Measurements from ENCODE around the gene CD5L. TPM values are rescaled to one million over a fixed set of nuclear protein-coding genes. Genes with fewer than 3 reads are reported as not detected.

CD5L gene
- polyA plus RNA-seq, 1 donor (not counting 4 experiments of a cell fraction or from before 2014, with no cell fraction given): not detected

GRCh38 chr1:157782931-157783330 is 58.7 kb downstream of the CD5L start:
- H3K9me3 ChIP-seq (ENCODE audit: control insufficient read depth, low read depth, low read length): no peaks in the 10 kb centered on the region
- no peaks in the 10 kb centered on the region for H3K27me3 ChIP-seq (ENCODE audit: control insufficient read depth, extremely low read depth, insufficient read depth, low read length)
- no peak for DNase-seq (ENCODE audit: low read depth, low spot score)
- H3K27ac ChIP-seq (ENCODE audit: control insufficient read depth, insufficient read depth, low read length): no peak overlapping the region
- no peak overlapping the region for H3K4me3 ChIP-seq (ENCODE audit: control insufficient read depth in 2 of 3, extremely low read depth in 1 of 3, insufficient read depth in 2 of 3, low read depth in 1 of 3, low read length in 3 of 3)
- H3K4me2 ChIP-seq (ENCODE audit: control insufficient read depth, extremely low read depth, insufficient read depth, low read depth, low read length): no peak overlapping the region
- H3K9me1 ChIP-seq (ENCODE audit: control insufficient read depth, extremely low read depth, insufficient read depth, low read length): no peaks in the 10 kb centered on the region
- H3K4me1 ChIP-seq (ENCODE audit: control insufficient read depth, extremely low read depth, insufficient read depth, low read length): no peaks in the 10 kb centered on the region
- H3K79me2 ChIP-seq (ENCODE audit: control insufficient read depth, insufficient read depth, low read length): no peaks in the 10 kb centered on the region
- no peaks in the 10 kb centered on the region for H3K36me3 ChIP-seq (ENCODE audit: control insufficient read depth in 2 of 2, extremely low read depth in 1 of 2, insufficient read depth in 2 of 2, low read length in 2 of 2)
- TF ChIP-seq CTCF (optimal IDR thresholded peaks at IDR 0.05 in 1 of 3, IDR thresholded peaks at IDR 0.05 in 1 of 3, conservative IDR thresholded peaks at IDR 0.05 in 1 of 3; ENCODE audit: extremely low read depth in 1 of 3, insufficient read depth in 2 of 3, low read length in 3 of 3): no peak
- no peak for TF ChIP-seq EZH2 (IDR thresholded peaks at IDR 0.05; ENCODE audit: low read length)
- H4K20me1 ChIP-seq (ENCODE audit: control insufficient read depth, extremely low read depth, insufficient read depth, low read length): no peaks in the 10 kb centered on the region
- H2AFZ ChIP-seq (ENCODE audit: control insufficient read depth, low read length): no peak overlapping the region
- FAIRE-seq: no peak
- no peak overlapping the region for H3K9ac ChIP-seq (ENCODE audit: control insufficient read depth, extremely low read depth, insufficient read depth, low read length)
- dilution Hi-C loops (cut with MboI; ENCODE audit: extremely low pct_ligation_motif_present, low sequenced_read_pairs): no loop called here

- Histone ChIP-seq H3K79me2 (ENCODE audit: control insufficient read depth, insufficient read depth, low read length) (no peaks in the 10 kb centered on the region), H3K4me1 (ENCODE audit: control insufficient read depth, extremely low read depth, insufficient read depth, low read length) (no peaks in the 10 kb centered on the region), H3K4me3 (ENCODE audit: control insufficient read depth in 2 of 3, extremely low read depth in 1 of 3, insufficient read depth in 2 of 3, low read depth in 1 of 3, low read length in 3 of 3) (no peak overlapping the region), H3K4me2 (ENCODE audit: control insufficient read depth, extremely low read depth, insufficient read depth, low read depth, low read length) (no peak overlapping the region), H2AFZ (ENCODE audit: control insufficient read depth, low read length) (no peak overlapping the region), H3K9me3 (ENCODE audit: control insufficient read depth, low read depth, low read length) (no peaks in the 10 kb centered on the region), H3K27me3 (ENCODE audit: control insufficient read depth, extremely low read depth, insufficient read depth, low read length) (no peaks in the 10 kb centered on the region), H3K27ac (ENCODE audit: control insufficient read depth, insufficient read depth, low read length) (no peak overlapping the region), H3K9me1 (ENCODE audit: control insufficient read depth, extremely low read depth, insufficient read depth, low read length) (no peaks in the 10 kb centered on the region), H4K20me1 (ENCODE audit: control insufficient read depth, extremely low read depth, insufficient read depth, low read length) (no peaks in the 10 kb centered on the region), H3K9ac (ENCODE audit: control insufficient read depth, extremely low read depth, insufficient read depth, low read length) (no peak overlapping the region), H3K36me3 (ENCODE audit: control insufficient read depth in 2 of 2, extremely low read depth in 1 of 2, insufficient read depth in 2 of 2, low read length in 2 of 2) (no peaks in the 10 kb centered on the region)
- dilution Hi-C loops (cut with MboI; ENCODE audit: extremely low pct_ligation_motif_present, low sequenced_read_pairs): no loop called here
- TF ChIP-seq CTCF (optimal IDR thresholded peaks at IDR 0.05 in 1 of 3, IDR thresholded peaks at IDR 0.05 in 1 of 3, conservative IDR thresholded peaks at IDR 0.05 in 1 of 3; ENCODE audit: extremely low read depth in 1 of 3, insufficient read depth in 2 of 3, low read length in 3 of 3): no peak
- no peak for TF ChIP-seq EZH2 (IDR thresholded peaks at IDR 0.05; ENCODE audit: low read length)
- no peak for DNase-seq (ENCODE audit: low read depth, low spot score)
- no peak for FAIRE-seq
Observed at GRCh38 chr1:157781048-157781447, 60.6 kb downstream of the CD5L start.

Small RNA genes within 50 kb of the gene (small RNA-seq; reads per million reads assigned to genes)
- 0 reads per million in 3 experiments for gene MRPS21P2 (ENCODE audit: insufficient read length in 3 of 3, low read depth in 3 of 3, low replicate concordance in 1 of 3)

Other genes with a start within 250 kb of the CD5L start
- not detected in 3 replicates for gene FCRL4, start 243.7 kb downstream of the CD5L start, polyA plus RNA-seq
- gene FCRL3, start 141.0 kb downstream of the CD5L start, polyA plus RNA-seq: not detected in 3 replicates
- gene FCRL2, start 64.7 kb downstream of the CD5L start, polyA plus RNA-seq: not detected in 3 replicates
- gene FCRL1, start 21.7 kb downstream of the CD5L start, polyA plus RNA-seq: not detected in 3 replicates
- gene KIRREL1, start 151.8 kb upstream of the CD5L start, polyA plus RNA-seq: 18.3 to 29.8 TPM (median 19.7 TPM) in 3 replicates

Data from keratinocyte (primary cell).